Tibial artery (tissue), 4 donors: ENCODE results near the gene IGSF9B.

Source experiments
- DNase-seq, 2 donors: peaks; one replicate each; pipeline ENCODE4 v3.0.0-alpha.2; 2019
- H3K27ac ChIP-seq, 2 donors: fragments of 200-600 bp; sonication (generic) in 1 of 2; 1 replicate in 1 of 2; 2 replicates in 1 of 2; pipeline ENCODE4 v1.5.1; 2018 to 2019; ENCODE audit warnings: mild to moderate bottlenecking in 1 of 2
- H3K27me3 ChIP-seq, 2 donors: fragments of 200-600 bp; sonication (generic) in 1 of 2; one replicate each; pipeline versions ENCODE4 v1.5.1 to v1.6.0; 2016 to 2019
- H3K36me3 ChIP-seq, 3 donors: fragments of 200-600 bp; sonication (generic) in 2 of 3; one replicate each; pipeline ENCODE4 v1.5.1; 2016 to 2019; ENCODE audit warnings: mild to moderate bottlenecking in 2 of 3
- H3K4me1 ChIP-seq, 4 donors: fragments of 200-600 bp; sonication (generic) in 2 of 4; 1 replicate in 3 of 4; 2 replicates in 1 of 4; pipeline ENCODE4 v1.5.1; 2016 to 2019
- H3K4me3 ChIP-seq, 2 donors: fragments of 200-600 bp; sonication (generic) in 1 of 2; 1 replicate in 1 of 2; 2 replicates in 1 of 2; pipeline ENCODE4 v1.5.1; 2018 to 2019; ENCODE audit warnings: mild to moderate bottlenecking in 2 of 2
- H3K9me3 ChIP-seq, 3 donors: fragments of 200-600 bp; sonication (generic) in 1 of 3; one replicate each; pipeline ENCODE4 v1.5.1; 2016 to 2019
- CTCF ChIP-seq, 2 experiments: fragments of 200-600 bp in 1 of 2; fragments of 450-650 bp in 1 of 2; IDR thresholded peaks; one replicate each; pipeline ENCODE4 v1.5.1; 2017 to 2019; ENCODE audit warnings: antibody characterized with exemption in 2 of 2, mild to moderate bottlenecking in 1 of 2, moderate library complexity in 1 of 2
- intact Hi-C: fragments of 100-400 bp; cut with DNase I; formaldehyde crosslinking; loops from one replicate; pipeline ENCODE4 v1.15.0; 2023; ENCODE audit warnings: low total_unique reads

IGSF9B gene

GRCh38 chr11:134001088-134001487, 44.3 kb upstream of the IGSF9B start:
- Histone ChIP-seq H3K36me3 (no peaks in the 10 kb centered on the region), H3K27ac (no peak overlapping the region), H3K9me3 (no peaks in the 10 kb centered on the region), H3K4me1 (peaks cover 0 to 10% (median 0%) of the 10 kb centered on the region in 4 donors), H3K4me3 (no peak overlapping the region), H3K27me3 (peaks cover 0 to 21% of the 10 kb centered on the region in 2 donors)
- no peak for TF ChIP-seq CTCF (IDR thresholded peaks at IDR 0.05)
- intact Hi-C loops, result no loop called here
- no peak for DNase-seq

- H3K36me3 ChIP-seq, result no peaks in the 10 kb centered on the region
- H3K4me1 ChIP-seq, result peaks cover 0 to 6% (median 0%) of the 10 kb centered on the region in 4 donors
- intact Hi-C loops, result no loop called here
- no peak for TF ChIP-seq CTCF (IDR thresholded peaks at IDR 0.05)
- no peaks in the 10 kb centered on the region for H3K9me3 ChIP-seq
- H3K4me3 ChIP-seq, result no peak overlapping the region
- peaks cover 0 to 21% of the 10 kb centered on the region in 2 donors for H3K27me3 ChIP-seq
- H3K27ac ChIP-seq, result no peak overlapping the region
- DNase-seq, result no peak
These were observed 42.6 kb upstream of the IGSF9B start for GRCh38 chr11:133999355-133999754.

GRCh38 chr11:133997554-133997953, 40.8 kb upstream of the IGSF9B start:
- Histone ChIP-seq H3K27me3 (peaks cover 0 to 25% of the 10 kb centered on the region in 2 donors), H3K4me3 (no peak overlapping the region), H3K36me3 (no peaks in the 10 kb centered on the region), H3K4me1 (no peaks in the 10 kb centered on the region), H3K9me3 (no peaks in the 10 kb centered on the region), H3K27ac (no peak overlapping the region)
- DNase-seq, result no peak
- TF ChIP-seq CTCF (IDR thresholded peaks at IDR 0.05), result no peak
- intact Hi-C loops, result no loop called here

GRCh38 chr11:133996671-133997070, 39.9 kb upstream of the IGSF9B start:
- no peak for DNase-seq
- Histone ChIP-seq H3K36me3 (no peaks in the 10 kb centered on the region), H3K9me3 (no peaks in the 10 kb centered on the region), H3K27me3 (peaks cover 0 to 30% of the 10 kb centered on the region in 2 donors), H3K27ac (no peak overlapping the region), H3K4me1 (no peaks in the 10 kb centered on the region), H3K4me3 (no peak overlapping the region)
- intact Hi-C loops, result no loop called here
- TF ChIP-seq CTCF (IDR thresholded peaks at IDR 0.05), result no peak

- no peak for TF ChIP-seq CTCF (IDR thresholded peaks at IDR 0.05)
- no peaks in the 10 kb centered on the region for H3K9me3 ChIP-seq
- H3K4me1 ChIP-seq, result no peaks in the 10 kb centered on the region
- no peak overlapping the region for H3K27ac ChIP-seq
- H3K36me3 ChIP-seq, result no peaks in the 10 kb centered on the region
- peaks cover 0 to 38% of the 10 kb centered on the region in 2 donors for H3K27me3 ChIP-seq
- intact Hi-C loops, result no loop called here
- no peak for DNase-seq
- H3K4me3 ChIP-seq, result no peak overlapping the region
These were observed 38.3 kb upstream of the IGSF9B start for GRCh38 chr11:133995066-133995465.

- H3K36me3 ChIP-seq, result no peaks in the 10 kb centered on the region
- H3K4me1 ChIP-seq, result no peaks in the 10 kb centered on the region
- no peak for DNase-seq
- no peak overlapping the region for H3K27ac ChIP-seq
- peaks cover 0 to 31% of the 10 kb centered on the region in 2 donors for H3K27me3 ChIP-seq
- TF ChIP-seq CTCF (IDR thresholded peaks at IDR 0.05), result no peak
- H3K9me3 ChIP-seq, result no peaks in the 10 kb centered on the region
- intact Hi-C loops, result no loop called here
- H3K4me3 ChIP-seq, result no peak overlapping the region
These were observed 37.2 kb upstream of the IGSF9B start for GRCh38 chr11:133993921-133994320.
